ENCODE data around the gene NDUFS5. TPM values are rescaled to one million over a fixed set of nuclear protein-coding genes. Genes with fewer than 3 reads are reported as not detected.

NDUFS5 gene
- total RNA-seq, 1 experiment from 2014 or later: 565 TPM

DNA sequence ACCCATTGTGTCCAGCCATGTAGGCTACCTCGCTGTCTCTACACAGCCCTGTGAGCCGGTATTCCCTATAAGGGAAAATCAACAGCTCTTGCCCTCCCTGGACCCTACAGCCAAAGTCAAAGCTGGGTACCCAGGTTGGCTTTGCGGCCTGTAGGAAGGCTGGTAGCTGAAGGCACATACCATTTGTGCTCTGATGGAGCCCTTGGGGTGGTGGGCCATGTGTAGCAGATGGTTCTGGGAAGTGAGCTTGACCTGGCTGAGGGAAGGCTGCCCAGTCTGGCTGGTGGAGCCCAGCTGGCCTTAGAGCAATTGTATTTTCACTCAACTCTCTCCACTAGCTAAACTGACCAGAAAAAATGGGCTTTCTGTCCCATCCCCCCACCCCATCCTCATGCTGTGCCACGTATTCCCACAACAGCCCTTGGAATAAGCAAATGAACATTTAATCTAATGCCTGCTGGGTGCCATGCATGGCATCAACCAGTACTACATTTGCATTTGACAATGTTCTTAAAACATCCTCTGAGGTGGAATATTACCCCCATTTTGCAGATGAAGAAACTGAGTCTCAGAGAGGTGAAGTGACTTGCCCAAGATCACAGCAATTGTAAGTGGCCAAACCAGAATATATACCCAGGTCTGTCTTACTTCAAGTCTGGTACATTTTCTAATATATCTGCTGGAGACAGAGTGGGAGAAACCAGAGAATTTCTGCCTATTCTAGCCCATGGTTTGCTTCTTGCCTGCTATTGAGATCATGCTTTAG lies 56.8 kb downstream of the NDUFS5 start:
- in situ Hi-C loops (cut with HindIII; ENCODE audit: low pct_unique_long_range_greater_than_20kb, low sequenced_read_pairs): no loop called here
- no peak for DNase-seq (ENCODE audit: low read depth, low spot score)

DNA sequence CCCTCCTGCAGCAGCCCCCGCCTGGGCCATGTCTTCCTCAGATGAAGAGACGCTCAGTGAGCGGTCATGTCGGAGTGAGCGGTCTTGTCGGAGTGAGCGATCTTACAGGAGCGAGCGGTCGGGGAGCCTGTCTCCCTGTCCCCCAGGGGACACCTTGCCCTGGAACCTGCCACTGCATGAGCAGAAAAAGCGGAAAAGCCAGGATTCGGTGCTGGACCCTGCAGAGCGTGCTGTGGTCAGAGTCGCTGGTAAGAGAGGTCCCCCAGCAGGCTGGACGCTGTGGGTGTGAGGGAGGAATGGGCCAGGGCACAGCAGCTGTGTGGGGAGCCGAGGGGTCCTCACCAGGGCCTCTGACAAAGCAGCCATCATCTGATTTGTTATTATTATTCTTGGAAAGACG lies 58.0 kb downstream of the NDUFS5 start:
- in situ Hi-C loops (cut with HindIII; ENCODE audit: low pct_unique_long_range_greater_than_20kb, low sequenced_read_pairs): no loop called here
- no peak for DNase-seq (ENCODE audit: low read depth, low spot score)

Other genes with a start within 250 kb of the NDUFS5 start
- gene RRAGC, start 166.6 kb upstream of the NDUFS5 start, total RNA-seq (2014; rRNA removed; shearing (Covaris generic)): 18.8 and 19.3 TPM in 2 replicates
- gene MYCBP, start 153.0 kb upstream of the NDUFS5 start, total RNA-seq (2014; rRNA removed; shearing (Covaris generic)): 13.3 and 18.0 TPM in 2 replicates
- not detected in 2 replicates for gene GJA9, start 144.8 kb upstream of the NDUFS5 start, total RNA-seq (2014; rRNA removed; shearing (Covaris generic))
- gene RHBDL2, start 84.5 kb upstream of the NDUFS5 start, total RNA-seq (2014; rRNA removed; shearing (Covaris generic)): not detected in 2 replicates
- gene AKIRIN1, start 35.1 kb upstream of the NDUFS5 start, total RNA-seq (2014; rRNA removed; shearing (Covaris generic)): 88.1 and 93.9 TPM in 2 replicates
- 70.1 and 77.9 TPM in 2 replicates for gene MACF1, start 178.3 kb downstream of the NDUFS5 start, total RNA-seq (2014; rRNA removed; shearing (Covaris generic))